KMS-11 (cell line): ENCODE measurements around the gene PTPN4.

Experiments used
- H2AFZ ChIP-seq: fragments of 200-600 bp; sonication (generic); 2 replicates; pipeline ENCODE4 v1.6.1; 2016; ENCODE audit warnings: antibody characterized with exemption, mixed run types, low read depth
- H3K27ac ChIP-seq: fragments of 200-600 bp; sonication (generic); 2 replicates; pipeline ENCODE4 v1.6.1; 2016; ENCODE audit warnings: mild to moderate bottlenecking, mixed run types
- H3K27me3 ChIP-seq: fragments of 200-600 bp; sonication (generic); 2 replicates; pipeline ENCODE4 v1.6.1; 2017; ENCODE audit warnings: mild to moderate bottlenecking, low read depth, mixed run types, moderate library complexity; ENCODE audit not compliant: insufficient read depth
- H3K36me3 ChIP-seq: fragments of 200-600 bp; sonication (generic); 2 replicates; pipeline ENCODE4 v1.6.1; 2017; ENCODE audit warnings: mild to moderate bottlenecking, mixed run types; ENCODE audit not compliant: insufficient read depth
- H3K4me1 ChIP-seq: fragments of 200-600 bp; sonication (generic); 2 replicates; pipeline ENCODE4 v1.6.1; 2016; ENCODE audit warnings: mild to moderate bottlenecking, low read depth, mixed run types; ENCODE audit not compliant: poor library complexity, severe bottlenecking
- H3K4me2 ChIP-seq: fragments of 200-600 bp; sonication (generic); 2 replicates; pipeline ENCODE4 v1.7.0; 2016; ENCODE audit warnings: mild to moderate bottlenecking, mixed run types
- H3K4me3 ChIP-seq: fragments of 200-600 bp; sonication (generic); IDR thresholded peaks from 2 replicates; pipeline ENCODE4 v1.6.1; 2017; ENCODE audit warnings: low read depth, low read length, mixed read lengths; ENCODE audit not compliant: insufficient read depth
- H3K79me2 ChIP-seq: fragments of 200-600 bp; sonication (generic); 2 replicates; pipeline ENCODE4 v1.6.1; 2016; ENCODE audit warnings: low read depth, mixed run types; ENCODE audit not compliant: insufficient read depth
- H3K9ac ChIP-seq: fragments of 200-600 bp; sonication (generic); 2 replicates; pipeline ENCODE4 v1.6.1; 2016; ENCODE audit warnings: mild to moderate bottlenecking, mixed run types
- H4K20me1 ChIP-seq: fragments of 200-600 bp; sonication (generic); 2 replicates; pipeline ENCODE4 v1.6.1; 2016; ENCODE audit warnings: mild to moderate bottlenecking, mixed run types; ENCODE audit not compliant: insufficient read depth
- CTCF ChIP-seq: fragments of 200-600 bp; sonication (generic); conservative IDR thresholded peaks from 2 replicates; pipeline ENCODE4 v1.6.1; 2017; ENCODE audit warnings: low read depth, mild to moderate bottlenecking, antibody characterized with exemption, low read length, moderate library complexity, mixed read lengths

PTPN4 gene

GRCh38 chr2:119910566-119910965, 150.8 kb downstream of the PTPN4 start:
- no peak overlapping the region for H3K9ac ChIP-seq
- H3K4me2 ChIP-seq, result no peak overlapping the region

GRCh38 chr2:119914266-119914665, 154.5 kb downstream of the PTPN4 start:
- Histone ChIP-seq H3K79me2 (no peaks in the 10 kb centered on the region), H3K4me1 (no peaks in the 10 kb centered on the region), H3K4me2 (no peak overlapping the region), H3K4me3 (no peak overlapping the region), H3K27ac (no peak overlapping the region), H3K27me3 (no peaks in the 10 kb centered on the region), H3K9ac (no peak overlapping the region), H2AFZ (no peak overlapping the region), H3K36me3 (no peaks in the 10 kb centered on the region), H4K20me1 (no peaks in the 10 kb centered on the region)
- no peak for TF ChIP-seq CTCF

More at GRCh38 chr2:119910566-119910965, 150.8 kb downstream of the PTPN4 start:
- no peaks in the 10 kb centered on the region for H3K79me2 ChIP-seq
- no peaks in the 10 kb centered on the region for H3K36me3 ChIP-seq
- H4K20me1 ChIP-seq, result no peaks in the 10 kb centered on the region
- H3K27ac ChIP-seq, result no peak overlapping the region
- no peak overlapping the region for H2AFZ ChIP-seq
- H3K4me1 ChIP-seq, result no peaks in the 10 kb centered on the region
- TF ChIP-seq CTCF, result no peak
- no peak overlapping the region for H3K4me3 ChIP-seq
- H3K27me3 ChIP-seq, result no peaks in the 10 kb centered on the region

- TF ChIP-seq CTCF, result no peak
- Histone ChIP-seq H3K27me3 (no peaks in the 10 kb centered on the region), H3K79me2 (no peaks in the 10 kb centered on the region), H3K36me3 (no peaks in the 10 kb centered on the region), H3K27ac (no peak overlapping the region), H3K4me1 (no peaks in the 10 kb centered on the region), H4K20me1 (no peaks in the 10 kb centered on the region), H2AFZ (no peak overlapping the region), H3K4me3 (no peak overlapping the region), H3K4me2 (no peak overlapping the region), H3K9ac (no peak overlapping the region)
These were observed 162.1 kb downstream of the PTPN4 start for GRCh38 chr2:119921825-119922224.

GRCh38 chr2:119922699-119923098, 163.0 kb downstream of the PTPN4 start:
- Histone ChIP-seq H3K79me2 (no peaks in the 10 kb centered on the region), H3K9ac (no peak overlapping the region), H3K27ac (no peak overlapping the region), H3K27me3 (no peaks in the 10 kb centered on the region), H3K36me3 (no peaks in the 10 kb centered on the region), H3K4me3 (no peak overlapping the region), H2AFZ (no peak overlapping the region), H3K4me2 (no peak overlapping the region), H4K20me1 (no peaks in the 10 kb centered on the region), H3K4me1 (no peaks in the 10 kb centered on the region)
- no peak for TF ChIP-seq CTCF
